HL-60 (cell line): ENCODE measurements around the gene PRMT9.

ENCODE experiments used
- DNase-seq, 2 experiments: peaks; one replicate each; pipeline ENCODE4 v3.0.0-alpha.2; 2010 to 2020; ENCODE audit warnings: low read depth in 1 of 2, low spot score in 1 of 2
- H3K27ac ChIP-seq: fragments of 250-450 bp; sonication (Bioruptor Pico); replicated peaks from 2 replicates; pipeline ENCODE4 v1.5.1; 2020; ENCODE audit warnings: mild to moderate bottlenecking, moderate library complexity
- H3K27me3 ChIP-seq: fragments of 250-450 bp; sonication (Bioruptor Pico); 2 replicates; pipeline ENCODE4 v1.5.1; 2021; ENCODE audit warnings: mild to moderate bottlenecking, moderate library complexity; ENCODE audit not compliant: insufficient read depth, poor library complexity, severe bottlenecking
- H3K4me3 ChIP-seq: replicated peaks from 2 replicates; pipeline ENCODE4 v1.5.1; 2011; ENCODE audit warnings: mild to moderate bottlenecking, control low read depth, low read length; ENCODE audit not compliant: insufficient read depth
- CTCF ChIP-seq: IDR thresholded peaks from one replicate; pipeline ENCODE4 v1.5.1; 2011; ENCODE audit warnings: low read length, control low read depth, inconsistent platforms; ENCODE audit not compliant: insufficient read depth
- GABPA ChIP-seq: IDR thresholded peaks from 2 replicates; pipeline ENCODE4 v1.6.1; 2012; ENCODE audit warnings: low read depth
- POLR2AphosphoS5 ChIP-seq: IDR thresholded peaks from 2 replicates; pipeline ENCODE4 v1.6.1; 2012; ENCODE audit warnings: low read depth
- REST ChIP-seq: IDR thresholded peaks from 2 replicates; pipeline ENCODE4 v1.6.1; 2012; ENCODE audit warnings: low read depth; ENCODE audit not compliant: insufficient replicate concordance
- SPI1 ChIP-seq: IDR thresholded peaks from 2 replicates; pipeline ENCODE4 v1.6.1; 2012; ENCODE audit warnings: low read depth, mild to moderate bottlenecking, borderline replicate concordance

PRMT9 gene

GRCh38 chr4:147714575-147715401 lies 30.8 kb upstream of the PRMT9 start:
- Histone ChIP-seq H3K27me3 (no peaks in the 10 kb centered on the region), H3K4me3 (no peak overlapping the region), H3K27ac (no peak overlapping the region)
- no peak for DNase-seq
- TF ChIP-seq CTCF (no peak), GABPA (no peak), POLR2AphosphoS5 (no peak)

GRCh38 chr4:147709999-147710398 lies 26.0 kb upstream of the PRMT9 start:
- Histone ChIP-seq H3K27me3 (no peaks in the 10 kb centered on the region), H3K4me3 (no peak overlapping the region), H3K27ac (no peak overlapping the region)
- no peak for TF ChIP-seq SPI1
- no peak for TF ChIP-seq GABPA
- TF ChIP-seq REST, result no peak
- no peak for TF ChIP-seq POLR2AphosphoS5
- TF ChIP-seq CTCF, result no peak
- no peak for DNase-seq

- TF ChIP-seq GABPA, result no peak
- TF ChIP-seq REST, result no peak
- peak; percentile 10; the same call in 1 of the 2 replicates for TF ChIP-seq SPI1
- peak; percentile 85 for TF ChIP-seq CTCF
- no peak overlapping the region for H3K27ac ChIP-seq
- no peaks in the 10 kb centered on the region for H3K27me3 ChIP-seq
- H3K4me3 ChIP-seq, result no peak overlapping the region
- DNase-seq, result peak in 1 of 2 experiments; percentile 49
These were observed 24.1 kb upstream of the PRMT9 start for GRCh38 chr4:147707892-147708672.
